WTC11 (cell line): Measurements from ENCODE around the gene APOBEC3C. TPM values are rescaled to one million over a fixed set of nuclear protein-coding genes. Genes with fewer than 3 reads are reported as not detected.
"Not testable (repeated sequence)": the region's sequence is repeated elsewhere in the genome, so short reads cannot be mapped to it uniquely, and the experiment has no call there.

Source experiments
- ATAC-seq: fragments of 200-7000 bp; cut with Tn5 transposase; 2 replicates; pipeline ENCODE4 v1.10.0; 2021; ENCODE audit warnings: mild to moderate bottlenecking, moderate library complexity
- CTCF ChIA-PET: fragments of 300-600 bp; sonication (Branson Sonifier 250); formaldehyde crosslinking; loops from one replicate; lab custom pipeline; 2021; ENCODE audit warnings: antibody characterized with exemption; lab: Charles Lee
- POLR2A ChIA-PET: fragments of 350-600 bp; sonication (Branson Sonifier 250); formaldehyde crosslinking; loops from one replicate; lab custom pipeline; 2021; ENCODE audit warnings: antibody characterized with exemption; lab: Charles Lee
- DNase-seq: peaks from one replicate; pipeline ENCODE4 v3.0.0; 2021; ENCODE audit warnings: low spot score
- H3K27ac Mint-ChIP-seq: 2 replicates; pipeline ENCODE4 v1.8.0; 2021; ENCODE audit warnings: mixed read lengths
- H3K27me3 Mint-ChIP-seq: 2 replicates; pipeline ENCODE4 v1.8.0; 2021; ENCODE audit warnings: low read depth, mild to moderate bottlenecking, moderate library complexity, mixed read lengths
- H3K36me3 Mint-ChIP-seq: 2 replicates; pipeline ENCODE4 v1.8.0; 2021; ENCODE audit warnings: mixed read lengths
- H3K4me1 Mint-ChIP-seq: 2 replicates; pipeline ENCODE4 v1.8.0; 2022; ENCODE audit warnings: mixed read lengths
- H3K4me3 Mint-ChIP-seq: 2 replicates; pipeline ENCODE4 v1.8.0; 2021; ENCODE audit warnings: mild to moderate bottlenecking, moderate library complexity, mixed read lengths
- H3K9me3 Mint-ChIP-seq: 2 replicates; pipeline ENCODE4 v1.8.0; 2021; ENCODE audit warnings: mixed read lengths
- PREB ChIP-seq: sonication (generic); formaldehyde crosslinking; IDR thresholded peaks from 2 replicates; pipeline ENCODE4 v1.8.1; 2022; ENCODE audit warnings: mild to moderate bottlenecking, missing genetic modification reagents, moderate library complexity, borderline replicate concordance
- USF1 ChIP-seq: sonication (generic); formaldehyde crosslinking; IDR thresholded peaks from 2 replicates; pipeline ENCODE4 v1.8.0; 2022; ENCODE audit warnings: mild to moderate bottlenecking, missing genetic modification reagents
- ZNF263 ChIP-seq: sonication (generic); formaldehyde crosslinking; IDR thresholded peaks from 2 replicates; pipeline ENCODE4 v1.8.1; 2022; ENCODE audit warnings: low read depth, mild to moderate bottlenecking, moderate library complexity, missing genetic modification reagents
- ZNF423 ChIP-seq: fragments of 250-450 bp; sonication (Bioruptor Pico); IDR thresholded peaks from 2 replicates; pipeline ENCODE4 v2.1.2; 2022; ENCODE audit warnings: mild to moderate bottlenecking, moderate library complexity
- total RNA-seq: library from RNA; stranded (reverse); gene quantifications from 3 replicates; pipeline ENCODE4 v1.2.3, GENCODE V29; 2021
- TF ChIP-seq, protein P1 (sequence below): sonication (generic); formaldehyde crosslinking; IDR thresholded peaks from 2 replicates; pipeline ENCODE4 v1.8.1; 2023; ENCODE audit warnings: mild to moderate bottlenecking, missing genetic modification reagents, moderate library complexity
- TF ChIP-seq, protein P2 (sequence below): sonication (generic); formaldehyde crosslinking; IDR thresholded peaks from 2 replicates; pipeline ENCODE4 v1.8.0; 2022; ENCODE audit warnings: missing genetic modification reagents
- TF ChIP-seq, protein P3 (sequence below): sonication (generic); formaldehyde crosslinking; IDR thresholded peaks from 2 replicates; pipeline ENCODE4 v1.8.1; 2023; ENCODE audit warnings: mild to moderate bottlenecking, missing genetic modification reagents
- TF ChIP-seq, protein P4 (sequence below): fragments of 250-450 bp; sonication (Bioruptor Pico); IDR thresholded peaks from 2 replicates; pipeline ENCODE4 v1.9.0; 2021; ENCODE audit warnings: mild to moderate bottlenecking

Gene APOBEC3C
- total RNA-seq, 1 experiment from 2014 or later: 33.4 TPM

DNA sequence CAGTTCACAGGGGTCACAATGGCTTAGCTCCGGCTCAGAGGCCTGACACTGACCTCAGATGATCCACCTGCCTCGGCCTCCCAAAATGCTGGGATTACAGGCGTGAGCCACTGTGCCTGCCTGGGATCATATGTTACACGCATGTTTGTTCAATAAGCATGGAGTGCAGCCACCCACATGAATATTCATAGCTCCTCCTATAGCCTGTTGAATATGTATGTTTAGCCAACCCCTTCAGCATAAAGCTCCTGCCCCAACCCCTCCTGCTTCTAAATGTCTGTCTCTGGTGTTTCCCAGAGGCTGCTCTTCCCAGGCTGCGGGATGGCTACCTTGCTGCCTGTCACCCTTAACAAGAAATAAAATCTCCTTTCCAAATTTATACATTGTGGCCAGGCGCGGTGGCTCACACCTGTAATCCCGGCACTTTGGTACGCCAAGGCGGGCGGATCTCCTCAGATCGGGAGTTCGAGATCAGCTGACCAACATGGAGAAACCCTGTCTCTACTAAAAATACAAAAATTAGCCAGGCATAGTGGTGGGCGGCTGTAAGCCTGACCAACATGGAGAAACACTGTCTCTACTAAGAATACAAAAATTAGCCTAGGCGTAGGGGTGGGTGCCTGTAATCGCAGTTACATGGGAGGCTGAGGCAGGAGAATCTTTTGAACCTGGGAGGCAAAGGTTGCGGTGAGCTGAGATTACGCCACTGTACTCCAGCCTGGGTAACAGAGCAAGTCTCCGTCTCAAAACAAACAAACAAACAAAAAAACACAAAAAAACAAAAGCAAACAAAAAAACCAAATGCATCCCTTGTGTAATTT is 25.5 kb downstream of the APOBEC3C start:
- no peak for TF ChIP-seq USF1 (CRISPR knock-in tag)
- TF ChIP-seq, protein P1, sequence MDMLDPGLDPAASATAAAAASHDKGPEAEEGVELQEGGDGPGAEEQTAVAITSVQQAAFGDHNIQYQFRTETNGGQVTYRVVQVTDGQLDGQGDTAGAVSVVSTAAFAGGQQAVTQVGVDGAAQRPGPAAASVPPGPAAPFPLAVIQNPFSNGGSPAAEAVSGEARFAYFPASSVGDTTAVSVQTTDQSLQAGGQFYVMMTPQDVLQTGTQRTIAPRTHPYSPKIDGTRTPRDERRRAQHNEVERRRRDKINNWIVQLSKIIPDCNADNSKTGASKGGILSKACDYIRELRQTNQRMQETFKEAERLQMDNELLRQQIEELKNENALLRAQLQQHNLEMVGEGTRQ: 0 out of 2 replicates have a peak, but pooled peaks have one; percentile 24
- TF ChIP-seq, all 79 proteins: peak for 1
- Mint-ChIP-seq H3K4me3 (peak overlapping the region; percentile 78), H3K9me3 (no peaks in the 10 kb centered on the region), H3K27me3 (no peaks in the 10 kb centered on the region; the same call in 1 of the 2 replicates), H3K27ac (peak overlapping the region; percentile 97), H3K4me1 (peaks cover 59% of the 10 kb centered on the region), H3K36me3 (no peaks in the 10 kb centered on the region)
- CTCF ChIA-PET: interaction anchor here (1.0 to 1.8 kb wide), 2 partner anchors 12 to 173 kb away, joined by 3 read pairs; no protein-coding TSS in a partner anchor
- ATAC-seq (no peak), DNase-seq (no peak)
- POLR2A ChIA-PET: no interaction called here

DNA sequence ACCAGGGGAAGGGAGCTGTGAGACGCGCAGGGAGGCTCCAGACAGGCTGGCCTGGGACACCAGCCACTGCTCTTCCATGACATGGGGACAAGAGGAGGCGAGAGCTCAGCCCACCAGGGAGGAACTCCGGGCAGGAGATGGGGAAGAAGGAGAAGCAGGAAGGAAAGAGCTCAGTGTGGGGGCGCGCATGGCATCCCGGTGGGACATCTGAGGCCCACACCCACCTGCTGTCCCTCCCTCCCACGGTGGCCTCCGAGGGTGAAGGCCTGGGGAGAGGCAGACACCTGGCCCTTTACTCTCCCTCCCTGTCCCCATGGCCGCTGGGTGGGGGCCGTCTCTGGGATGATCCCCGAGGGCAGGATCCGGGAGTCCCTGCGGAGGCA is 26.1 kb downstream of the APOBEC3C start:
- H3K27me3 Mint-ChIP-seq, H3K36me3 Mint-ChIP-seq, DNase-seq, H3K9me3 Mint-ChIP-seq: not testable (repeated sequence)
- Mint-ChIP-seq H3K4me3 (peak overlapping the region; percentile 78), H3K27ac (peak overlapping the region; percentile 97), H3K4me1 (peaks cover 63% of the 10 kb centered on the region)
- TF ChIP-seq ZNF423 (CRISPR knock-in tag): peak; percentile 46
- ChIA-PET POLR2A (interaction anchor here (0.7 kb wide), 1 partner anchor 75 kb away, joined by 3 read pairs; no protein-coding TSS in a partner anchor), CTCF (interaction anchor here (0.6 to 1.8 kb wide), 4 partner anchors 12 to 239 kb away, joined by 3 read pairs; no protein-coding TSS in a partner anchor)
- peak; percentile 3 for ATAC-seq

DNA sequence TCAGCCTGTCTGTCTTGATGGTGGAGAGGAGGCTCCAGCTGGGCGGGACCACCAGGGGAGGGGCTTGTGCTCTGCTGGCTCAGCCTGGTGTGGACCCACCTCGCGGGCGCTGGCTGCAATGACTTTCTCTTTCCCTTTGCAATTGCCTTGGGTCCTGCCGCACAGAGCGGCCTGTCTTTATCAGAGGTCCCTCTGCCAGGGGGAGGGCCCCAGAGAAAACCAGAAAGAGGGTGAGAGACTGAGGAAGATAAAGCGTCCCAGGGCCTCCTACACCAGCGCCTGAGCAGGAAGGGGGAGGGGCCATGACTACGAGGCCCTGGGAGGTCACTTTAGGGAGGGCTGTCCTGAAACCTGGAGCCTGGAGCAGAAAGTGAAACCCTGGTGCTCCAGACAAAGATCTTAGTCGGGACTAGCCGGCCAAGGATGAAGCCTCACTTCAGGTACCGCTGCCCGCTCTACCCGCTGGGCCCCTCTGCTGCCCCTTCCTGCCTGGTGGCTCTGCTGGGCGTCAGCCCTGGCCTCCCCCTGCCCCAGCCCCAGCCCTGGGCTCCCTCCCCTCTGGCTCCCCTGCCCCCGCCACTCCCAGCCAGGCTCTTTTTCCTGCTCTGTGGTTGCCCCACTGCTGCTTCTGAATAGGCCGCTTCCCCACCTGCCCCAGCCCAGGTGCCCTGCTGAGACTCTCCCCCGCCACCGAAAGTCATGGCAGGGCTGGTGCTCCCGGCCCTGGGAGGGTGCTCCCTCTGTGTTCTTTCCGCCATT is 26.7 kb downstream of the APOBEC3C start, which contains the start of gene APOBEC3F:
Gene APOBEC3F (plus strand): TSS at position 327 of the 759 bp plus-strand sequence. CDS start 97 bp downstream, at position 424.
- Mint-ChIP-seq H3K4me1 (peaks cover 69% of the 10 kb centered on the region), H3K4me3 (peak within 1 kb of the TSS; percentile 78), H3K27ac (peak within 1 kb of the TSS; percentile 97)
- ATAC-seq (peak; percentile 82), DNase-seq (peak; percentile 61)
- not testable (repeated sequence) for H3K9me3 Mint-ChIP-seq, H3K36me3 Mint-ChIP-seq, H3K27me3 Mint-ChIP-seq
- ChIA-PET POLR2A (interaction anchor here (0.7 kb wide), 1 partner anchor 74 kb away, joined by 3 read pairs; no protein-coding TSS in a partner anchor), CTCF (interaction anchor here (0.6 to 1.8 kb wide), 4 partner anchors 13 to 239 kb away, joined by 3 read pairs; no protein-coding TSS in a partner anchor)
- TF ChIP-seq, protein P2, sequence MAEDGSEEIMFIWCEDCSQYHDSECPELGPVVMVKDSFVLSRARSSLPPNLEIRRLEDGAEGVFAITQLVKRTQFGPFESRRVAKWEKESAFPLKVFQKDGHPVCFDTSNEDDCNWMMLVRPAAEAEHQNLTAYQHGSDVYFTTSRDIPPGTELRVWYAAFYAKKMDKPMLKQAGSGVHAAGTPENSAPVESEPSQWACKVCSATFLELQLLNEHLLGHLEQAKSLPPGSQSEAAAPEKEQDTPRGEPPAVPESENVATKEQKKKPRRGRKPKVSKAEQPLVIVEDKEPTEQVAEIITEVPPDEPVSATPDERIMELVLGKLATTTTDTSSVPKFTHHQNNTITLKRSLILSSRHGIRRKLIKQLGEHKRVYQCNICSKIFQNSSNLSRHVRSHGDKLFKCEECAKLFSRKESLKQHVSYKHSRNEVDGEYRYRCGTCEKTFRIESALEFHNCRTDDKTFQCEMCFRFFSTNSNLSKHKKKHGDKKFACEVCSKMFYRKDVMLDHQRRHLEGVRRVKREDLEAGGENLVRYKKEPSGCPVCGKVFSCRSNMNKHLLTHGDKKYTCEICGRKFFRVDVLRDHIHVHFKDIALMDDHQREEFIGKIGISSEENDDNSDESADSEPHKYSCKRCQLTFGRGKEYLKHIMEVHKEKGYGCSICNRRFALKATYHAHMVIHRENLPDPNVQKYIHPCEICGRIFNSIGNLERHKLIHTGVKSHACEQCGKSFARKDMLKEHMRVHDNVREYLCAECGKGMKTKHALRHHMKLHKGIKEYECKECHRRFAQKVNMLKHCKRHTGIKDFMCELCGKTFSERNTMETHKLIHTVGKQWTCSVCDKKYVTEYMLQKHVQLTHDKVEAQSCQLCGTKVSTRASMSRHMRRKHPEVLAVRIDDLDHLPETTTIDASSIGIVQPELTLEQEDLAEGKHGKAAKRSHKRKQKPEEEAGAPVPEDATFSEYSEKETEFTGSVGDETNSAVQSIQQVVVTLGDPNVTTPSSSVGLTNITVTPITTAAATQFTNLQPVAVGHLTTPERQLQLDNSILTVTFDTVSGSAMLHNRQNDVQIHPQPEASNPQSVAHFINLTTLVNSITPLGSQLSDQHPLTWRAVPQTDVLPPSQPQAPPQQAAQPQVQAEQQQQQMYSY (CRISPR knock-in tag): peak; percentile 92
- TF ChIP-seq ZNF263: peak; percentile 98

- Mint-ChIP-seq H3K36me3 (no peaks in the 10 kb centered on the region), H3K9me3 (no peaks in the 10 kb centered on the region), H3K4me1 (peaks cover 72% of the 10 kb centered on the region), H3K27ac (peak overlapping the region; percentile 96; the same call in 1 of the 2 replicates), H3K4me3 (peak overlapping the region; percentile 74), H3K27me3 (no peaks in the 10 kb centered on the region; the same call in 1 of the 2 replicates)
- no peak for DNase-seq
- ChIA-PET POLR2A (no interaction called here), CTCF (no interaction called here)
- TF ChIP-seq, protein P3, sequence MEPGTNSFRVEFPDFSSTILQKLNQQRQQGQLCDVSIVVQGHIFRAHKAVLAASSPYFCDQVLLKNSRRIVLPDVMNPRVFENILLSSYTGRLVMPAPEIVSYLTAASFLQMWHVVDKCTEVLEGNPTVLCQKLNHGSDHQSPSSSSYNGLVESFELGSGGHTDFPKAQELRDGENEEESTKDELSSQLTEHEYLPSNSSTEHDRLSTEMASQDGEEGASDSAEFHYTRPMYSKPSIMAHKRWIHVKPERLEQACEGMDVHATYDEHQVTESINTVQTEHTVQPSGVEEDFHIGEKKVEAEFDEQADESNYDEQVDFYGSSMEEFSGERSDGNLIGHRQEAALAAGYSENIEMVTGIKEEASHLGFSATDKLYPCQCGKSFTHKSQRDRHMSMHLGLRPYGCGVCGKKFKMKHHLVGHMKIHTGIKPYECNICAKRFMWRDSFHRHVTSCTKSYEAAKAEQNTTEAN (CRISPR knock-in tag): no peak
- no peak for TF ChIP-seq PREB
- TF ChIP-seq, protein P4, sequence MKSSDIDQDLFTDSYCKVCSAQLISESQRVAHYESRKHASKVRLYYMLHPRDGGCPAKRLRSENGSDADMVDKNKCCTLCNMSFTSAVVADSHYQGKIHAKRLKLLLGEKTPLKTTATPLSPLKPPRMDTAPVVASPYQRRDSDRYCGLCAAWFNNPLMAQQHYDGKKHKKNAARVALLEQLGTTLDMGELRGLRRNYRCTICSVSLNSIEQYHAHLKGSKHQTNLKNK (CRISPR knock-in tag): no peak
- ATAC-seq: no peak
Measured at GRCh38 chr22:39041908-39042307, 27.9 kb downstream of the APOBEC3C start.

DNA sequence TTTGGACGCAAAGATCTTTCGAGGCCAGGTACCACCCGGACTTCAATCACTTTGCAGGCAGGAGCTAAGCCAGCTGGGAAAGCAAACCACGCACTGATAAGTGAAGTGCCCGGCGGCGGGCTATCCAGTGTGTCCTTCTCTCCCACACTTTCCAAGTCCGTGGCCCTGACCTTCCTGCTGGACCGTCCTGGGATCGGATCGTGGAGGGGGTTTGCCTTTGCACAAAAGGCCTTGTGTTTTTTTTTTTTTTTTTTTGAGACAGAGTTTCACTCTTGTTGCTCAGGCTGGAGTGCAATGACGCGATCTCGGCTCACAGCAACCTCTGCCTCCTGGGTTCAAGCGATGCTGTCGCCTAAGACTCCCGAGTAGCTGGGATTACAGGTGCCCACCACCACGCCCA is 29.0 kb downstream of the APOBEC3C start:
- H3K27me3 Mint-ChIP-seq, H3K4me3 Mint-ChIP-seq, POLR2A ChIA-PET, DNase-seq, H3K27ac Mint-ChIP-seq, H3K9me3 Mint-ChIP-seq, ATAC-seq, CTCF ChIA-PET, H3K36me3 Mint-ChIP-seq: not testable (repeated sequence)
- H3K4me1 Mint-ChIP-seq: peaks cover 68% of the 10 kb centered on the region

- H3K36me3 Mint-ChIP-seq, POLR2A ChIA-PET, DNase-seq, H3K27ac Mint-ChIP-seq, H3K4me3 Mint-ChIP-seq, H3K9me3 Mint-ChIP-seq, CTCF ChIA-PET, H3K27me3 Mint-ChIP-seq, ATAC-seq: not testable (repeated sequence)
- peaks cover 61% of the 10 kb centered on the region for H3K4me1 Mint-ChIP-seq
Measured at GRCh38 chr22:39045136-39045535, 31.1 kb downstream of the APOBEC3C start.
